ENCODE measurements around the gene EDA. TPM values are rescaled to one million over a fixed set of nuclear protein-coding genes. Genes with fewer than 3 reads are reported as not detected.

EDA gene
- total and polyA plus RNA-seq, 8 donors = 1.7 to 5.1 (median 3.6) TPM

DNA sequence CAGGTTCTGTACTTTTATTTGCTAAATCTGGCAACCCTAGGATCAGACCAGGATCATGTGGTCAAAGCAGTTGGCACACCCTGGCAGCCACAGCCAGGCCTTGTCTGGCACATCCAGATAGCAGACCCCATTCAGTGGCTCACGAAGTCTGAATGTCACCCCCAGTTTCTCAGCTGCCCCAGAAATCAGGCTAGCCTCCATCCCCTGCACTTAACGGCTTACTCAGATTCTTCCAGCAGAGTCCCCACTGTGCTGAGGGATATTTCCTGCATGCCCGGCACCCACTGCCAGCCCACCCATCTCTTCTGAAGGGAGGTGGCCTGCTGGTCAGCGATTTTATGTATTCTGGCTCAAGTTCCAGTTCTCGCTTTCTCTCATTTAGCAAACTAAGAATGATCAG lies 438.5 kb downstream of the EDA start:
- Histone ChIP-seq H3K9me3 (no peaks in the 10 kb centered on the region), H3K27me3 (peaks cover 0 to 6% (median 0%) of the 10 kb centered on the region in 4 donors), H3K4me3 (no peak overlapping the region), H3K4me1 (no peaks in the 10 kb centered on the region), H3K27ac (no peak overlapping the region), H3K36me3 (no peaks in the 10 kb centered on the region)
- 61 to 77% methylated on average over 5 of the region's 5 CpGs for WGBS, 2 donors
- intact Hi-C loops (cut with DNase I) = no loop called here
- TF ChIP-seq, protein P1, sequence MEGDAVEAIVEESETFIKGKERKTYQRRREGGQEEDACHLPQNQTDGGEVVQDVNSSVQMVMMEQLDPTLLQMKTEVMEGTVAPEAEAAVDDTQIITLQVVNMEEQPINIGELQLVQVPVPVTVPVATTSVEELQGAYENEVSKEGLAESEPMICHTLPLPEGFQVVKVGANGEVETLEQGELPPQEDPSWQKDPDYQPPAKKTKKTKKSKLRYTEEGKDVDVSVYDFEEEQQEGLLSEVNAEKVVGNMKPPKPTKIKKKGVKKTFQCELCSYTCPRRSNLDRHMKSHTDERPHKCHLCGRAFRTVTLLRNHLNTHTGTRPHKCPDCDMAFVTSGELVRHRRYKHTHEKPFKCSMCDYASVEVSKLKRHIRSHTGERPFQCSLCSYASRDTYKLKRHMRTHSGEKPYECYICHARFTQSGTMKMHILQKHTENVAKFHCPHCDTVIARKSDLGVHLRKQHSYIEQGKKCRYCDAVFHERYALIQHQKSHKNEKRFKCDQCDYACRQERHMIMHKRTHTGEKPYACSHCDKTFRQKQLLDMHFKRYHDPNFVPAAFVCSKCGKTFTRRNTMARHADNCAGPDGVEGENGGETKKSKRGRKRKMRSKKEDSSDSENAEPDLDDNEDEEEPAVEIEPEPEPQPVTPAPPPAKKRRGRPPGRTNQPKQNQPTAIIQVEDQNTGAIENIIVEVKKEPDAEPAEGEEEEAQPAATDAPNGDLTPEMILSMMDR (IDR thresholded peaks at IDR 0.05) = no peak
- no peak for FAIRE-seq
- no peak for ATAC-seq
- DNase-seq = no peak

DNA sequence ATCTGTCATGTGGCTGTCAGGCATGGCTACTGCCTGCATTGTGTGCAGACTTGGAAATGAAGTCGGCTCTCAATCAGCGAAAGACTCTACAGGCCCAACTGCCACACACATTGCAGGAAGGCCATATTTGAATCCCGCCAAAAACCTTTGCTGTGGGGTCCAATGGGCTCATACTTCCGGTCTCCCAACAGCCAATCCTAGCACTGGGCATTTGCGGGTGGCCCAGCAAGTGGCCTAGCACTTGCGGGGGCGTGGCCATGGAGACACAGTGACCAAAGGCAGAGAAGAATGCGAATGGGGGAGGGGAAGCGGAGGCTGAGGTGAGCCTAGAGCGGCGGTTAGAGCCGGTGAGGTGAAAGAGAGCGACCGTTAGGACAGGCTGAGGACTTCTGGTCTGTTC lies 446.2 kb downstream of the EDA start, which contains the start of gene OTUD6A:
Gene OTUD6A (plus strand): TSS at position 382 of the 400 bp plus-strand sequence. CDS start 68 bp downstream, outside the sequence.
- WGBS, 2 donors = 86 to 92% methylated on average over 14 of the region's 14 CpGs
- peaks cover 0 to 20% (median 0%) of the 10 kb centered on the region in 4 donors for H3K27me3 ChIP-seq
- FAIRE-seq (no peak), ATAC-seq (no peak), DNase-seq (no peak)
- no peaks in the 10 kb centered on the region for H3K9me3 ChIP-seq
- no peak within 1 kb of the TSS for H3K4me3 ChIP-seq
- H3K36me3 ChIP-seq = no peaks in the 10 kb centered on the region
- H3K27ac ChIP-seq = no peak within 1 kb of the TSS
- intact Hi-C loops (cut with DNase I) = no loop called here
- no peaks in the 10 kb centered on the region for H3K4me1 ChIP-seq
- TF ChIP-seq, protein P1 (IDR thresholded peaks at IDR 0.05) = no peak

DNA sequence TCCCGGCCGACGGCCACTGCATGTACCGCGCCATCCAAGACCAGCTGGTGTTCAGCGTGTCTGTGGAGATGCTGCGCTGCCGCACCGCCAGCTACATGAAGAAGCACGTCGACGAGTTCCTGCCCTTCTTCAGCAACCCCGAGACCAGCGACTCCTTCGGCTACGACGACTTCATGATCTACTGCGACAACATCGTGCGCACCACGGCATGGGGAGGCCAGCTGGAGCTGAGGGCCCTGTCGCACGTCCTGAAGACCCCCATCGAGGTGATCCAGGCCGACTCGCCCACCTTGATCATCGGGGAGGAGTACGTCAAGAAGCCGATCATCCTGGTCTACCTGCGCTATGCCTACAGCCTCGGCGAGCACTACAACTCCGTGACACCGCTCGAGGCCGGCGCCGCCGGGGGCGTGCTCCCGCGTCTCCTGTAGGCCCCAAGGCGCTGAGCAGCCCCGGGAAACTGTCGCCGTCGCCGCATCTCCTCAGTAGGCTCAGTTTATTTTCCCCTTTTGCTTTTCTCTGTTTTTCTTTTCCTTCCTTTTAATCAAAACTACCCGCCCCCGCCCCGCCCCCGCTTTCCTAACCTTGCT lies 447.1 kb downstream of the EDA start:
- intact Hi-C loops (cut with DNase I) = no loop called here
- TF ChIP-seq, protein P1 (IDR thresholded peaks at IDR 0.05) = no peak
- no peak for FAIRE-seq
- ATAC-seq = no peak
- Histone ChIP-seq H3K4me1 (no peaks in the 10 kb centered on the region), H3K4me3 (no peak overlapping the region), H3K27me3 (peaks cover 0 to 14% (median 0%) of the 10 kb centered on the region in 4 donors), H3K36me3 (no peaks in the 10 kb centered on the region), H3K27ac (no peak overlapping the region), H3K9me3 (no peaks in the 10 kb centered on the region)
- DNase-seq = no peak
- 83 to 91% methylated on average over 52 of the region's 52 CpGs for WGBS, 2 donors

DNA sequence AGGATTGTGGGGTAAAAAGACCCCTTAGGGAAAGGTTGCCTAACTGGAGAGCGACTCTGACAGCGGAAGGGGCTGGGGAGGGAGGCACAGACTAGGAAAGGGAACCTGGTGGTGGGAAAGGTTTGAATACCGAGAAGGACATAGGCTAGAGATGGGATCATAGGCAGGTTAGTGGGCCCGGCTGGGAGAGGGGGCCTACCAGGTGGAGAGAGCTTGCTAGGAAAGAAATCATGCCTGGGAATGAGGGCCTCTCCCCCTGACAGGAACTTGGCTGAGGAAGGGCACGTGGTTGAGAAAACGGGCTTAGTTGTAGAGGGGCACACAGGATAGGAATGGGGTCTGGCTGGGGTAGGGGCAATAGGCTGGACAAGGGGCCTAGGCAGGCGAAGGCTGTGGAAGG lies 450.7 kb downstream of the EDA start:
- no peak for DNase-seq
- 72 to 82% methylated on average over 7 of the region's 7 CpGs for WGBS, 2 donors
- no peak for FAIRE-seq
- Histone ChIP-seq H3K27ac (no peak overlapping the region), H3K4me1 (no peaks in the 10 kb centered on the region), H3K27me3 (peaks cover 0 to 12% (median 0%) of the 10 kb centered on the region in 4 donors), H3K4me3 (no peak overlapping the region), H3K9me3 (no peaks in the 10 kb centered on the region), H3K36me3 (no peaks in the 10 kb centered on the region)
- ATAC-seq = no peak
- TF ChIP-seq, protein P1 (IDR thresholded peaks at IDR 0.05) = no peak
- intact Hi-C loops (cut with DNase I) = no loop called here

DNA sequence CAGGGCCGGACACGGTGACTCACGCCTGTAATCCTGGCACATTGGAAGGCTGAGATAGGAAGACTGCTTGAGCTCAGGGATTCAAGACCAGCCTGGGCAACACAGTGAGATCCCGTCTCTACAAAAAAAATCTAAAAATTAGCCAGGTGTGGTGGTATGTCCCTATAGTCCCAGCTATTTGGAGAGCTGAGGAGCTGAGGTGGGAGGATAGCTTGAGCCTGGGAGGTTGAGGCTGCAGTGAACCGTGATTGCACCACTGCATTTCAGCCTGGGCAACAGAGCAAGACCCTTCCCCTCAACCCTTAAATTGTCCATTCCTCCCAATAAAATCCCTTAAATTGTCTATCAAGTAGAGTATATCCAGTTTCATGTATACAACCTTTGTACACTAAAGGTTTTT lies 463.4 kb downstream of the EDA start:
- H3K27me3 ChIP-seq = peaks cover 0 to 13% (median 3%) of the 10 kb centered on the region in 4 donors
- 75 to 79% methylated on average over 5 of the region's 5 CpGs for WGBS, 2 donors
- H3K36me3 ChIP-seq = no peaks in the 10 kb centered on the region
- ATAC-seq (no peak), DNase-seq (no peak), FAIRE-seq (no peak)
- intact Hi-C loops (cut with DNase I) = no loop called here
- no peak overlapping the region for H3K4me3 ChIP-seq
- H3K4me1 ChIP-seq = no peaks in the 10 kb centered on the region
- TF ChIP-seq, protein P1 (IDR thresholded peaks at IDR 0.05) = no peak
- no peak overlapping the region for H3K27ac ChIP-seq
- H3K9me3 ChIP-seq = no peaks in the 10 kb centered on the region
